Esophagus squamous epithelium (tissue), 5 donors: ENCODE measurements around the gene CCDC38. TPM values are rescaled to one million over a fixed set of nuclear protein-coding genes. Genes with fewer than 3 reads are reported as not detected.
"Not testable (repeated sequence)": the region's sequence is repeated elsewhere in the genome, so short reads cannot be mapped to it uniquely, and the experiment has no call there.

ENCODE experiments used
- DNase-seq: peaks from one replicate; lab custom pipeline; 2025; lab: John Stamatoyannopoulos, UW
- H3K27ac ChIP-seq, 4 donors: fragments of 200-600 bp; sonication (generic); one replicate each; pipeline ENCODE4 v1.5.1; 2016 to 2019; ENCODE audit warnings: mild to moderate bottlenecking in 1 of 4
- H3K27me3 ChIP-seq, 4 donors: fragments of 200-600 bp; sonication (generic); 1 replicate in 3 of 4; 2 replicates in 1 of 4; pipeline versions ENCODE4 v1.5.1 to v1.6.0; 2017 to 2021; ENCODE audit warnings: antibody characterized with exemption in 1 of 4
- H3K36me3 ChIP-seq, 3 donors: fragments of 200-600 bp; sonication (generic); one replicate each; pipeline ENCODE4 v1.5.1; 2016 to 2019
- H3K4me1 ChIP-seq, 3 donors: fragments of 200-600 bp; sonication (generic); one replicate each; pipeline ENCODE4 v1.5.1; 2017 to 2019
- H3K4me3 ChIP-seq, 4 donors: fragments of 200-600 bp; sonication (generic); 1 replicate in 3 of 4; 2 replicates in 1 of 4; pipeline ENCODE4 v1.5.1; 2016 to 2019; ENCODE audit warnings: mild to moderate bottlenecking in 2 of 4, moderate library complexity in 1 of 4
- H3K9me3 ChIP-seq, 3 donors: fragments of 200-600 bp; sonication (generic); one replicate each; pipeline ENCODE4 v1.5.1; 2016 to 2019
- CTCF ChIP-seq, 6 experiments: fragments of 450-650 bp in 4 of 6; fragments of 200-600 bp in 2 of 6; sonication (generic) in 2 of 6; IDR thresholded peaks; one replicate each; pipeline ENCODE4 v1.5.1; 2016 to 2019; ENCODE audit warnings: antibody characterized with exemption in 6 of 6, mild to moderate bottlenecking in 4 of 6, moderate library complexity in 4 of 6
- POLR2A ChIP-seq, 4 donors: fragments of 450-650 bp; IDR thresholded peaks; one replicate each; pipeline ENCODE4 v1.6.1; 2017; ENCODE audit warnings: antibody characterized with exemption in 4 of 4, mild to moderate bottlenecking in 4 of 4, moderate library complexity in 3 of 4
- WGBS, 2 donors: methylation state at CpG; one replicate each; pipeline ENCODE4 v1.1.5; 2018; 5-methylcytosine and 5-hydroxymethylcytosine counted together
- intact Hi-C: fragments of 100-400 bp; cut with DNase I; formaldehyde crosslinking; loops from one replicate; pipeline ENCODE4 v1.15.0; 2022
- total RNA-seq, 4 donors: library from RNA; depleted of rRNA; stranded (reverse); fragments of >200 nt; gene quantifications; one replicate each; pipeline ENCODE4 v1.1.0, GENCODE V29; 2016
- donor health status: DM: yes; HTN: yes; CAD: no.

The CCDC38 gene
- total RNA-seq, 4 donors from 2014 or later = 0.23 TPM; not detected in 3

- H3K4me3 ChIP-seq = no peak overlapping the region
- intact Hi-C loops = no loop called here
- TF ChIP-seq POLR2A (IDR thresholded peaks at IDR 0.05) (no peak), CTCF (IDR thresholded peaks at IDR 0.05) (peak in 2 of 6 experiments; percentile 13 to 33)
- no peak for DNase-seq
- H3K27me3 ChIP-seq = peaks cover 0 to 37% (median 0%) of the 10 kb centered on the region in 4 donors
- no peak overlapping the region for H3K27ac ChIP-seq
- WGBS, 2 donors = 50 to 61% methylated on average over 8 of the region's 8 CpGs
- H3K36me3 ChIP-seq = no peaks in the 10 kb centered on the region
- H3K9me3 ChIP-seq = no peaks in the 10 kb centered on the region
- no peaks in the 10 kb centered on the region for H3K4me1 ChIP-seq
These were observed 93.6 kb downstream of the CCDC38 start for GRCh38 chr12:95848575-95849388.

- DNase-seq, H3K36me3 ChIP-seq, intact Hi-C loops, H3K4me3 ChIP-seq, H3K27ac ChIP-seq, H3K9me3 ChIP-seq: not testable (repeated sequence)
- Histone ChIP-seq H3K4me1 (peaks cover 0 to 10% (median 6%) of the 10 kb centered on the region in 3 donors), H3K27me3 (peaks cover 0 to 34% (median 0%) of the 10 kb centered on the region in 4 donors)
- WGBS, 2 donors = 90 to 98% methylated on average over 3 to 4 of the region's 12 CpGs
These were observed 100.0 kb downstream of the CCDC38 start for GRCh38 chr12:95842426-95842825.

GRCh38 chr12:95838125-95838524 is 104.3 kb downstream of the CCDC38 start:
- Histone ChIP-seq H3K9me3 (no peaks in the 10 kb centered on the region), H3K27ac (no peak overlapping the region), H3K4me3 (peak overlapping the region in 1 of 4 donors; percentile 3), H3K27me3 (peaks cover 0 to 19% (median 0%) of the 10 kb centered on the region in 4 donors), H3K4me1 (peaks cover 0 to 23% (median 11%) of the 10 kb centered on the region in 3 donors), H3K36me3 (no peaks in the 10 kb centered on the region)
- 1 to 19% methylated on average over 11 of the region's 11 CpGs for WGBS, 2 donors
- intact Hi-C loops = no loop called here
- TF ChIP-seq POLR2A (IDR thresholded peaks at IDR 0.05) (no peak), CTCF (IDR thresholded peaks at IDR 0.05) (no peak)
- no peak for DNase-seq

GRCh38 chr12:95837240-95838038 is 105.0 kb downstream of the CCDC38 start:
- peaks cover 0 to 26% (median 0%) of the 10 kb centered on the region in 4 donors for H3K27me3 ChIP-seq
- H3K9me3 ChIP-seq = no peaks in the 10 kb centered on the region
- H3K4me1 ChIP-seq = peaks cover 0 to 23% (median 11%) of the 10 kb centered on the region in 3 donors
- no peaks in the 10 kb centered on the region for H3K36me3 ChIP-seq
- 44 to 54% methylated on average over 10 of the region's 10 CpGs for WGBS, 2 donors
- no peak for DNase-seq
- TF ChIP-seq POLR2A (IDR thresholded peaks at IDR 0.05) (no peak), CTCF (IDR thresholded peaks at IDR 0.05) (no peak)
- peak overlapping the region in 1 of 4 donors; percentile 3 for H3K4me3 ChIP-seq
- H3K27ac ChIP-seq = no peak overlapping the region
- intact Hi-C loops = no loop called here

GRCh38 chr12:95836630-95837239 is 105.7 kb downstream of the CCDC38 start:
- Histone ChIP-seq H3K27ac (no peak overlapping the region), H3K27me3 (peaks cover 0 to 27% (median 0%) of the 10 kb centered on the region in 4 donors), H3K4me3 (no peak overlapping the region), H3K36me3 (no peaks in the 10 kb centered on the region), H3K4me1 (peaks cover 0 to 23% (median 11%) of the 10 kb centered on the region in 3 donors), H3K9me3 (no peaks in the 10 kb centered on the region)
- WGBS, 2 donors = 0% methylated on average over 1 of the region's 1 CpG
- intact Hi-C loops = no loop called here
- TF ChIP-seq CTCF (IDR thresholded peaks at IDR 0.05) (no peak), POLR2A (IDR thresholded peaks at IDR 0.05) (no peak)
- DNase-seq = no peak
